ENCODE results near the gene PKDCC.
"Not testable (repeated sequence)": the region's sequence is repeated elsewhere in the genome, so short reads cannot be mapped to it uniquely, and the experiment has no call there.

Gene PKDCC

DNA sequence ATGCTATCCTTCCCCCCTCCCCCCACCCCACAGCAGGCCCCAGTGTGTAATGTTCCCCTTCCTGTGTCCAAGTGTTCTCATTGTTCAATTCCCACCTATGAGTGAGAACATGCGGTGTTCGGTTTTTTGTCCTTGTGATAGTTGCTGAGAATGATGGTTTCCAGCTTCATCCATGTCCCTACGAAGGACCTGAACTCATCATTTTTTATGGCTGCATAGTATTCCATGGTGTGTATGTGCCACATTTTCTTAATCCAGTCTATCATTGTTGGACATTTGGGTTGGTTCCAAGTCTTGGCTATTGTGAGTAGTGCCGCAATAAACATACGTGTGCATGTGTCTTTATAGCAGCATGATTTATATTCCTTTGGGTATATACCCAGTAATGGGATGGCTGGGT lies 17.9 kb downstream of the PKDCC start:
- DNase-seq: not testable (repeated sequence)

DNA sequence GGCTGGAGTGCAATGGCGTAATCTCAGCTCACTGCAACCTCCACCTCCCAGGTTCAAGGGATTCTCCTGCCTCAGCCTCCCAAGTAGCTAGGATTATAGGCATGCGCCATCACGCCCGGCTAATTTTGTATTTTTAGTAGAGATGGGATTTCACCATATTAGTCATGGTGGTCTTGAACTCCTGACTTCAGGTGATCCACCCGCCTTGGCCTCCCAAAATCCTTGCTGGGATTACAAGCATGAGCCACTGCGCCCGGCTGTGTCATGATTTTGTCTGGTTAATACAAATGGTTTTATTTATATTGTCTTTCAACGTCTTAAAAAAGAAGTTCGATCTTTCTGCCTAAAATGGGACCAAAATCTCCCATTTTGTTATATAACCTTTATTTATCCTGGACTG lies 19.2 kb downstream of the PKDCC start:
- not testable (repeated sequence) for DNase-seq

DNA sequence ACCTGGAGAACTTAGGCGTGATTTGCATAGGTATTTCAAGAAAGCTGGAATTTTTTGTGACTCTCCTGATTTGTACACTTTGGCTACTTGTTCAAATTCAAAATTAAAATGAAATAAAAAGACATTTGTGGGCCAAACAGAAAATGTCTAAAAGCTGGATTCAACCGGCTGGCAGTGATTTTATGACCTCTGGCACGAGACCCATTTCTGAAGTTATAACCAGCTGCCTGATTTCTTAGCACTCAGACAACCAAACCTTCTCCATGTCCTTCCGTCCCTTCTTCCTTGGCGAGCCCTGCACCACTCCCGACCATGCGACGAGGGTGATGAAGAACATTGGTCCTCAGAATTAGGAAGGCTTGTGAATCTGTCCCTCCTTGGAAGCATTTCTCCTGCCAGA lies 19.7 kb downstream of the PKDCC start:
- DNase-seq: no peak

DNA sequence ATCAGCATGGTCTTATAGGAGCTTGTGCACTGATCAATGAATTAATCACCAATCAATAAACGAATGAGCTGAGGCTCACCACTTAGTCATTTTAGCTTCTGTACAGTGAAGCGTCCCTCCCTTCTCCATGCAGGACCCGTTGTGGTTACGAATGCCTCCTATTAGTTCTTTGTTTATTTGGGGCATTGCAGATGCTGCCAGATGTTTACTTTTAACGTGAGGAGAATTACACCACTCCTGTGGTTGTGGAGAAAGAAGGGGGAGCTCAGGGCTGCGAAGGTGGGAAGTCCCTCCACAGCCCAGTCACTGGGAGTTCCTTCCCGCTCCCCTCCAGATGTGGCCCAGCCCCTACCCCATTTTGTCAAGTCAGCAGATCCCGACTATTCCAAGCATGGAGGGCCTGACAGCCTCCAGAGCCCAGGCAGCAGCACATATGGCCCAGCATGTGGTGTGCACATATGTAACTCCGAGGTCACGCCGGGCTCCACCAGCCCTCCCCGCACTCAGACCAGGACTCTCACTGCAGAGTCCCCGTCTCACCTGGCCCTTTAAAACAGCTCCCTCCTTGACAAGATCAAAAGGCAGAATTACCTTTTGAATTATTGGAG lies 20.9 kb downstream of the PKDCC start:
- DNase-seq: no peak

DNA sequence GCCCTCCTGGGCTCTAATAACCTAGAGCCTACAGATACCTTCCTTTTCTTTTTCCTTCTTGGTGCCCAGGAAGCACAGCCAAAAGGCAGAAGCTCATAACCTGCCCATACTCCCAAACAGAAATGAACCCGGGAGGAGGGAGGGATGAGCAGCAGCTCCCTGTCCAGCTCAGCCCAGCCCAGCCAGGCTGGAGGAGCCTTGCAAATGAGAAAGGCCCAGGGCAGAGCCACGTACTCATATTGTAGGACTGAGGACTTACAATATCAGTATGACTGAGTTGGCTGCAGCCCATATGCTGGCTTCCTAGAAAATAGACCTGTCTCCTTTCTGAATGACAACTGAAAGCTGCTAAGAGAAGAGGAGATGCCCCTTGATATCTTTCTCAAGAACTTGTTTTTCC lies 21.7 kb downstream of the PKDCC start:
- no peak for DNase-seq

DNA sequence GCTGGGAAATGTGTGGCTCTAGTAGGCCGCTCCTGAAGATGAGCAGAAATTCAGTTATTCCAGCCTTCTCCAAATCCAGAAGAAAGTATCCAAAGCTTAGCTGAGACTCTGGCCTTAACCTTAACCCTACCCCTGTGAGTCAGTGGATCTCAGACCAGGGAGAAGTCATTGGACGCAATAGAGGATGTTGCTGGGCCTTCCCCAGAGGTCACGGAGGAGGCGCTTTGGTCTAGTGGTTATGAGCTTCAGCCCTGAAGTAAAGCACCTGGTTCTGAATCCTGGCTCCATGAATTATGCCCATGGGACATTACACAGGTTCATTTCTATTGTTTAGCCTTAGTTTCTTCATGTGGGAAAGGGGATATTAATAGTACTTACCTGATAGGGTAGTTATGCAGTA lies 24.0 kb downstream of the PKDCC start:
- no peak for DNase-seq

DNA sequence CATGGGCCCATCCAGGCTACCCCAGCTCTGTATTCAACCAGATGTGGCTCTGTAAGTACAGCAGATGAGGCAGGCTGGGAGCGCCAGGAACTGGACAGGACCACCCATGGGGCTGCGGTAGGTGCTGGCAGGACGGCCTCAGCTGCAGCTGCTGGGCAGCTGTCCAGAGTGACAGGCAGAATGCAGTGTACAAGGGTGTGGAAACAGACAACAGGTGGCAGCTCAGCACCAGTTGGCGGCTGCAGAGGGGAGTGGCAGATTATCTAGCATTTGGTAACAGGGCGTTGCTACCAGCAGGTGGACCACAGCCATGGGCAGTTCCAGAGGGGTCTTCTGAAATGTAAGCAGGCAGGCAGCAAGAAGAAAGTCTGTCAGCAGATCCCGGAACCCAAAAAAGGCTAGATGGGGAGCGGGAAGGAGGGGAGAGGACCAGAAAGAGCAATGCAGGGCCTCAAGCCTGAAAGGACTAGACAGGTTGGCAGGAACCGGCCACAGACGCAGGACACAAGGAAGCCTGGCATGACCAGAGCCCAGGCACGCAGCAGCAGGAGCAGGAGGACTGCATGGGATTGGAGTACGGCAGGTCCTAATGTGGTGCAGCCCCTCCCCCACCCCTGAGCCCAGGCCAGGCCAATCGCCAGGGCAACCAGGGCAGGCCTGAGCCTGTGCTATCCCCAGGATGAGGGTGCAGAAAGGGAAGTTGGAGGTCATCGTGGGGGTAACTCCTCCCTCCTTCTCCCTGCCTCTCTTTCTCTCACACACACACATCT lies 24.7 kb downstream of the PKDCC start:
- DNase-seq: no peak

DNA sequence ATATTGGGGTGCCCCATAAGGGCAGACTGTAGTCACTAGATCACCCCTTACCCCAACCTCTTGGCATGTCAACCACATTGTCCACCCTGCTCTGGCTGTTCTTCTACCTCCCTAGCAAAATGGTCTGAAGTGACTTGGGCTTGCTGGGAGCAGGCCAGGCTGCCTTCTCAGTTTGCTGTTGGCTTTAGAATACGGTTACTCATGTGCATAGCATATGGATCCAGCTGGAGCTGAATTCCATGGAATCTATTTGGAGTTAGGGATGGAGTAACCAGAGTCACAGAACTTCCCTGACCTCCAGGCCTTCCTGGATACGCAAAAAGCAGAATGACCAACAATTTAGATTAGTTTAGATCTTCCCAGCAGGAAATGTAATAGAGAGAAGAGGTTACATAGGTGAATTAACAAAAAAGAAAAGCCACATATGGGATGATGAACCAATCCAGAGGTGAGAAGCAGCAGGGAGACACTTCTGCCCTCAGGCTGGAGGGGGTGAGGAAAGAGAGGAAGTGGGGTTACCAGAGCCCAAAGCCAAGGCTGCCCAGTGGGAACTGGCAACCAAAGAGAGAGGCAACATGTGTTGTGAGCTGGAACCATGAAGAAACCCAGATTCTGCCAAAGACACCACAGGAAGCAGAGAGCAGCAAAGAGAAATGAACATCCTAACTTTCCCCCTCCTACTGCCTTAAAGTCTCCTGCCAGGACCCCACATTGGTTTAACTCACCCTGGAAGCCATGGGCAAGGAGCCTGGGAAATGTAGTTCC lies 26.1 kb downstream of the PKDCC start:
- DNase-seq: no peak

DNA sequence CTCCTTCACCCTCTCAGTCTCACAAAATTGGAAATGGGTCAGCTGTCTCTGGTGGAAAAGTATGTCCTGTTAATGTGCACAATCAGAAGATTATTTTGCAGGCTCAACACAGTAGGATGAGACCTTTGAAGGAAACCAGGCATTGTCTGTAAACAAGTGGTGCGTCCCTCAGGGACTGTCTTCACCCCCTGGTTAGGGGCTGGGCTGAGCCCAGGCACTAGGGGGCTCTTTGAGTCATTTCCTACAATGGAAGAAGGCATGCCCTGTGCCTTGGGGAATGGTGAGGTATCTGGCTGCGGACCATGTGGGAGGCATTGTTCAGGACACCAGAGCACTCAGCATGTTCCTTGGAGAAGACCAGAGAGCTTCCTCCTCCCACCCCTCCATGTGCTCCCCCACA lies 26.8 kb downstream of the PKDCC start:
- no peak for DNase-seq

DNA sequence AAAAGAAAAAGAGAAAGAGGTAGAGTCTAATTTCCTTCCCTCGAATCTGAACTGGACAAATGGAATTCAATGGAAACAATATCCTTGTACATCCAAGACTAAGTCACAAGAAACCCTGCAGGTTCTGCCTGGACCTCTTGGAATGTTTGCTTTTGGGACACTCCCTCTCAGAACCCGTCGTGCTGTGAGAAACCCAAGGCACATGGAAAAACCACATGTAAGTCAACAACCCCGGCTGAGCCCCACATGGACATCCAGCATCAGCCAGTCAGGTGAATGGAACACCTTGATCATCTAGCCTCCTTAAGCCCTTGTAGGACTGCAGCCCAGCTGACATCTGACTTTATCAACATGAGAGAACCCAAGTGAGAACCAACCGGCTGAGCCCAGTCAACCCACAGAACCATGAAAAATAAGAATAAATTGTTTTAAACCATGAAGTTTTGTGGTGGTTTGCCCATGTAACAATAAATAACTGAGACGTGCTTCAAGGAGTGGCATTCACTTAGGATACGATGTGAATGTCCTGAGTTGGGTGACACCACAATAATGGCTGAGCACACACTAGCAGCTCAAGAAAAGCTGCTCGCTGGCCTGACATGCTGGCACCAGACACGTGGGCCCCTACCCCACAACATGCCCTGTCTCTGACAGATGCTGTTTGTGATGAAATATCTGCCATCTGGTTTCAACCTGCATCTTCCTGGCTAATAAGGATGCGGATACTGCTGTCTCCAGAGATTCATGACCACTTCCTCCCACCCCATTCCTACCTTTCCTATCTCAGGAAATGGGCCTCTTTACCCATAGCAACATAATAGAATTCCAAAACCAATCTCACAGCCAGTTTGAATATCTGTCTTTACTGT lies 28.8 kb downstream of the PKDCC start:
- no peak for DNase-seq

DNA sequence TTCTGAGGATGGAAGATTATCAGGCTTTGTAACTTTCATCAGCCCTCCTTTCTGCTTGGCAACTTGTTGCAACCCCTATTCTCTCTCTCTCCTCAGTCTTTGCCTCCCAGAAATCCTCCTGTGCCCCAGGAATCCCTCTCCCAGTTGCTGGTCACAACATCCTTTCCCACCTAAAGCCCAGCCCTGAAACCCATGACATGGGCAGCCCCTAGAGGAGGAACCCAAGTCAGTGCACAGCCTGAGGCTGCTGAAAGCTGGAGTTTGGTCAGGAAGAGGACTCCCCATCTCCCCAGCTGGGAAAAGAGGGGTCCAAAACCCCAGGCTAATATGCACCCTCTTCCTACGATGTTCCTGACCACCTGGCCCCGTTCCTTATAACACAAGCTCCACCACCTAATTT lies 29.5 kb downstream of the PKDCC start:
- DNase-seq: no peak

DNA sequence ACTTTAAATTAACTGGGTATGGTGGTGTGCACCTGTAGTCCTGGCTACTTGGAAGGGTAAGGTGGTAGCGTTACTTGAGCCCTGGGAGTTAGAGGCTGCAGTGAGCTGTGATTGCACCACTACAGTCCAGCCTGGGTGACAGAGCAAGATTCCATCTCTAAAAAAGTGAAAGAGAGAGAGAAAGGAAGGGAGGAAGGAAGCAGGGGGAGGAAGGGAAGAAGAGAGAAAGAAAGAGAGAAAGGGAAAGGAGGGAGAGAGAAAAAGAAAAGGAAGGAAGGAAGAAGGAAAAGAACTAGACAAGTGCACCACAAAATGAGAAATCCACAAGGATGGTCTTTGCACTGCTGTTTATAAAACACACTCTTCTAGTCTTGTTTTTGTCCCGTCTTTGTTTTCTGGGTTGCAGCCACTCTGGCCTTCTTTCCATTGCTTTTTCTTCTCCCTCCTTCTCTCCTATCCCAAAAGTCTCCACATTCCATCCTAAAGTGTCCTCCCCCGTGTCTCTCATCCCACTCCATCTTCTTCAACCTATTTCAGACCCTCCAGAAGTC lies 32.0 kb downstream of the PKDCC start:
- DNase-seq: no peak

DNA sequence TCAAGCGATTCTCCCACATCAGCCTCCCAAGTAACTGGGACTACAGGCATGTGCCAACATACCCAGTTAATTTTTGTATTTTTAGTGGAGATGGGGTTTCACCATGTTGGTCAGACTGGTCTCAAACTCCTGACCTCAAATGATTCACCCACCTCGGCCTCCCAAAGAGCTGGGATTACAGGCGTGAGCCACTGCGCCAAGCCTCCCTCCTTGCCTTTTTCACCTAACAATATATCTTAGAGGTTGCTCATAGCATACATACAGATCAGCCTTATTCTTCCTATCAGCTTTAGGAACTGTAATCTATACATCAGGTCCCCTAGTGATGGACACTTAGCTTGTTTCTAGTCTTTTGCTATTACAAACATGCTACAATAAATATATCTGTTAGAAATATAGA lies 33.3 kb downstream of the PKDCC start:
- not testable (repeated sequence) for DNase-seq

DNA sequence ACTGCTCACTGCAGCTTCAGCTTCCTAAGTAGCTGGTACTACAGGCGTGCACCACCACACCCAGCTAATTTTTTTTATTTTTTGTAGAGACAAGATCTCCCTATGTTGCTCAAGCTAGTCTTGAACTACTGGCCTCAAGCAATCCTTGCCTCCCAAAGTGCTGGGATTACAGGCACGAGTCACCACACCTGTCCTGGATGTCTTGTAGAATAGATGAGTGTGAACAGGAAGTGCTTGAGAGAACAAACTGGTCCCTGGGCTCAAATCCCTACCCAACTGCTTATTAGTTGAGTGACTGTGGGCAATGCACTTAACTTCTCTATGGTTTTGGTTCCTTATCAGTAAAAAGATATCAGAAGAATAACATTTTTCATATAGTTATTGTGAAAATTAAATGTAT lies 34.2 kb downstream of the PKDCC start:
- DNase-seq: no peak

DNA sequence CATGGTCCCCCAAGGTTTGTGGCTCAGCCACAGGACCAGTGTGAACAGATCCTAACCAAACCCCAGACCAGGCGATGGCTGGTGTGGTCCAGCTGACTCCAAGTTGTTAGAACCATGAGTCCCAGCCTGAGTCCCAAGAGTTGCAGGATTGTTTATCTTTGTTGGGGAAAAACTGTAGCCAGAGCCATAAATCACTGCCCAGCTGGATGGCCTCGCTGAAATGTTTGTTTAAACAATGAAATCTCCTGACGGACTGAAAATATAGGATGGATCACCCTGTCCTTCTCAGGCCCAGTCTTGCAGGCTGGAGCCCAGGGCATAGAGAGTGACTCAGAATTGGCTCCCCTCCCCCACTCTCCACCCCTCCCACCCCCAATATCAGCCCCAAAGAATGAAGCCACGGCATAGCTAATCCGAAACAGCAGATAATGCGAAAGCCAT lies 36.4 kb downstream of the PKDCC start:
- DNase-seq: no peak

DNA sequence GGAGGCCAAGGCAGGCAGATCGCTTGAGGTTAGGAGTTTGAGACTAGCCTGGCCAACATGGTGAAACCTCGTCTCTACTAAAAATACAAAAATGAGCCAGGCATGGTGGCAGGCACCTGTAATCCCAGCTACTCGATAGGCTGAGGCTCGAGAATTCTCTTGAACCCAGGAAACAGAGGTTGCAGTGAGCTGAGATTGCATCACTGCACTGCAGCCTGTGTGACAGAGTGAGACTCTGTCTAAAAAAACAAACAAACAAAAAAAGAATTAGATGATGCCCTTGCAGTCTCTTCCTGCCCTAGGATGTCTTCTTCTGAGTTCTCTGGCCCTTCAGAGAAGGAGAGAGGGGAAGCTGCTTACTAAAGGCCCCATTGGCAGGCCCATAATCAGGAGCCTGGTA lies 37.2 kb downstream of the PKDCC start:
- not testable (repeated sequence) for DNase-seq

DNA sequence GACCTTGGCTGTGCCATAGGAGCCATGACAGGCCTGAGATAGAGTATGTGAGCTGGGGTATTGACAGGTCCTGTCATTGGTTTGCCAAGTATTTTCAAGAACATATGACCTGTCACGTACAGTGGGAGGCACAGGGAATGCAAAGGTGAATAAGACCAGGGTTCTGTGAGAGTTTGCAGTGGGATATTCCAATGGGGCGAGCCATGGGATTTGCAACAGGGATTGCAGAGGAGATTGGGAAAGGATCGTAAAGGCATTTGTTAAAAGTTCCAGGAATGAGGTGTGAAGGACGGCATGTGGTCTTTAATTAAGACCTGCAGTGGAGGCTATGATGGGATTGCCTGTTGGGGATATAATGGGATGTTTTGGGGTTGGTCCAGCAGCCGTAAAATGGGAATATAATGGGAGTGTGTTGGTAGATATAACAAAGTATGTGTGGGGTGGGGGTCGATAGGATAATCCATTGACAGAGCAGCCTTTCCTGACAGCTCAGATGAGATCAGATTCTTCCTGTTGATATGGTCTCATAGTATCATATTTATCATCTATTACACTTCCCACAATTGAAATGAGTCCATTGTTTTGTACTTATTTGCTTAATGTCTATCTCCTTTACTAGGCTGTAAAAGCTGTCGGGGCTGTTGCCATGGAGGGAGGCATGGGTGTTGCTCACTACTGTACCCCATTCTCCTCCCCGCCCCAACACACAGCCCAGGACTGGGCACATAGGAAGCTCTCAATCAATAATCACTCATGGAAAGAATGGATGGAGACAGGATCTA lies 38.1 kb downstream of the PKDCC start:
- no peak for DNase-seq

DNA sequence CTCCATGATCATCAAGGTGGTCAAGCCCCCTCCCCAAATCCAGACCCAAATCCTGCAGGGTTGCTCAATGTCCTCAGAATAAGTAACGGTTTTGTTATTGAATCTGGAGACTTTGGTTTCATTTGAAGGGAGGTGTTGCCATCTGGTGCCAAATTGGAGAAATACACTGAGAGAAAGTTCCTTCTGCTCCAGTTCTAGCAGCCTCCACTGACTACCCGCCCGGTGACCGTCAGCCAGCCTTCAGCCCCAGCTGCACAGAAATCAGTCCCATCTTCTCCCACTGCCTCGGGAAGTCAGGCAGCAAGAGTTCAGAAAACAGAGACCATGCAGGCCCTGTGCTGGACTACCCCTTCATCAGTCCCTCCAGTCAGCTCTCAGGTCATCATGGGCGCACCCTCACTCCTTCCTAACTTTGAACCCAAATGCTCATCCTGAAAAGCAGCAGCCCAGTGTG lies 38.7 kb downstream of the PKDCC start:
- peak in 8 of 14 donors; percentile 8 to 54 (median 36) for DNase-seq

DNA sequence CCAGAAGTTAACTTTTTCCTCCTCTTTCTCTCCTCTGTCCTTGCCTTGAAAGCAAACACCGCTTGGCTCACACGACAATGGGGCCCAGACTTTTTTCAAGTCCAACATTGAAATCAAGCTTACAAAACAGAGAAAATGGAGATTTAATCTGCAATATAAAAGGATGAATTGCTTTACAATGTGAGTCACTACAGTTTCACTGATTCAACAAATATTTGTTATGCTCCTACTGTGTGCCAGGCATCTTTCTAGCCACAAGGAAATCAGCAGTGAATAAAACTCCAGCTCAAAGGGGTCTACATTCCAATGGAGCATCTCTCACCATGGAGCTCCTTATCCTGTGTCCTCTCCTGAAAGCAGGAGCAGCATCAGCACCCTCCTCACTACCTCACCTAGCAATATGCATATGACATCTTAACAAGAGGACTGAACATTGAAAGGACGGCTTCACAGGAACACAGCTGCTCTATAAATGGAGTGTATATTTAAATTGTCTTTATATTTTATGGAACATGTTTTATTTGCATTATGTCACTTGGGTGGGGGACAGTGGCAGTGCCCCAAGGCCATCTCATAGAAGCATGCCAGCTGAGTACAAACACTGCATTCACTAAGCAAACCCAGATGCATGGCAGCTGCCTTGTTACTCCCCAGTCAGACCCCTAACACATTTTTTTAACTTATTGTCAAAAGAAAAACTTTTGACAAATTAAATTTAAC lies 39.5 kb downstream of the PKDCC start:
- no peak for DNase-seq

DNA sequence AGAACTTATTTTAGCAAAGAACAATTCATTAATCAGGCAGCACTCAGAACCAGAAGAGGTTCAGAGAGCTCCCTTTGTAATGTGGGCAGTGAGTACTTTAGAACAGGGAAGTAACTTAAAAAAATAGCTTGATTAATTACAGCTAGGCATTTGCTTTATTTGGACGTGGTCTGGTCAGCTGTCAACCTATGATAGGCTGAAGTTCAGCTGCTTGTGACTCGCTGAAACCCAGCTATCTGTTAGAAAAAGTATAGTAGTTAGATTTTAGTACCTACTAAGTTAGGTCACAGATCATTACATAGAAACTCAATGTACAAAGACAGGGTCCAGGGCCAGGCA lies 40.0 kb downstream of the PKDCC start:
- DNase-seq: no peak
